Superior temporal gyrus (tissue), 1 donor: ENCODE measurements around the gene EIF3K.
"Not testable (repeated sequence)": the region's sequence is repeated elsewhere in the genome, so short reads cannot be mapped to it uniquely, and the experiment has no call there.

Source experiments
- DNase-seq: peaks from one replicate; pipeline ENCODE4 v3.0.0-alpha.2; 2016; ENCODE audit errors: extremely low spot score

Gene EIF3K, protein sequence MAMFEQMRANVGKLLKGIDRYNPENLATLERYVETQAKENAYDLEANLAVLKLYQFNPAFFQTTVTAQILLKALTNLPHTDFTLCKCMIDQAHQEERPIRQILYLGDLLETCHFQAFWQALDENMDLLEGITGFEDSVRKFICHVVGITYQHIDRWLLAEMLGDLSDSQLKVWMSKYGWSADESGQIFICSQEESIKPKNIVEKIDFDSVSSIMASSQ

DNA sequence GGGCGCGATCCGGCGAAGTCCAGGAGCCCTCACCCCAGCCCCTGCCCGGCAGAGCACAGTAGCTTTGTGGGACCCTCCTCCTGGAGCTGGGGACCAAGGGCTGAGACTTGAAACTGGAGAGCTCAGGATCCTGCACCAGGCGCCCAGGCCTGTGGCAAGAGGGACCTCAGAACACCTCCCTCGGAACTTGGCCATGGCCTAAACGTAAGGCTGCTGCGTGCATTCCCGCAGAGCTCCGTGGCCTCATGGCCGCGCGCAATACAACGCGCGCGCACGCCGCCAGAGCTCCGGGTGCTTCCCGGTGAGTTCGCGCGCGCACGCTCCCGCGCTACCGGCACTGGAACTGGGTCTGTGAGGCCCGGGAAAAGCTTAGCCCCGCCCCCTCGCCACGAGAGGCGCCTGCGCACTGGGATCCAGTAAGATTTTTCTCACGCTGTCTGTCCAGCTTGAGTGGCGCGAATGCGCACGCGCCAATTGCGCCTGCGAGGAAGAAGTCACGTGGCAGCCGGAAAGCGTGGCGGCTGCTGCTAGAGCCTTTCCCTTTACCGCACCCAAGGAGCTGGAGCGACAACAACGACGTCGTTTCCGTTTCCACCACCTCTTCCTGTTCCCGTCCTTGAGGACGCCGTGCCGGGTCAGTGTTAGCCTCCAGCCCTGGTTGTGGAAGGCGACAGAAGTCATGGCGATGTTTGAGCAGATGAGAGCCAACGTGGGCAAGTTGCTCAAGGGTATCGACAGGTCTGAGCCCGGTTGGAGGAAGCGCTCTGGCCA is at the start of gene EIF3K:
EIF3K (plus strand) TSS at position 599 of the 771 bp plus-strand sequence; CDS start at position 680, 81 bp downstream.
- DNase-seq: peak; percentile 100

DNA sequence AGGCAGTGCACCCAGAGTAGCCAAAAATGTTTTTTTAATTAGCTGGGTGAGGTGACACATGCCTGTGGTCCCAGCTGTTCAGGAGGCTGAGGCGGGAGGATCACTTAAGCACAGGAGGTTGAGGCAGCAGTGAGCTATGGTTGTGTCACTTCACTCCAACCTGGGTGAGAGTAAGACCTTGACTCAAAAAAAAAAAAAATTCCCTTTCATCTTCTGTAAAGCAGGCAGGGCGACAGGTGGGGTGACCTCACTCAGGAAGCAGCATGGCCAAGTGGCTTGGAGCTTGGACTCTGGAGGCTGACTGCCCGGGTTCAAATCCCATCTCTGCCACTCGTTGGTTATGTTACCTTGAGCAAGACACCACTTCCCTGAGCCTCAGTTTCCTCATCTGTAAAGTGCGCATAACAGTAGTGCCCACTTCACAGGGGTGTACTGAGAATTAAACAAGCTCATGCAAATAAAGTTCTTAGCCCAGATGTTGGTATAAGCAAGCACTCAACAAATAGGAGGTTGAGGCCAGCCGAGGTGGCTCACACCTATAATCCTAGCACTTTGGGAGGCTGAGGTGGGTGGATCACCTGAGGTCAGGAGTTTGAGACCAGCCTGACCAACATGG is 49.5 kb upstream of the EIF3K start:
- DNase-seq: no peak

DNA sequence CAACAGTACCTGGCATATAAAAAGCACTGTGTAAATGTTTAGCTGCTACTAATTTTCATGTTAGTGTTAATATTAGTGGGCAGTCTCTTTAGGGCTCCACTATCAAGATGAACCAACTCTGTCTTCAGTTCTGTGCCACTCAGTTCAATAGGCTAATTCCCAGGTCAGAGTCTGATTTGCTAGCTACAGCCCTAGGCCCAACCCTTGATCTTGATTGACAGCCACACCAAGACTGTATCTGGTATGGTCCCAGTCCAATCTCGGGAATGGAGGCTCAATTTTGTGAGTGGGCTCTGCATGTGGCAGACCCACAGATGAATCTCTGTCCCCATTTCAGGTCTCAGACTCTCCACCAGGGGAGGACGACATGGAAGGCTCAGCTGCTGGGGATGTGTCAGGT is 47.3 kb upstream of the EIF3K start:
- no peak for DNase-seq

DNA sequence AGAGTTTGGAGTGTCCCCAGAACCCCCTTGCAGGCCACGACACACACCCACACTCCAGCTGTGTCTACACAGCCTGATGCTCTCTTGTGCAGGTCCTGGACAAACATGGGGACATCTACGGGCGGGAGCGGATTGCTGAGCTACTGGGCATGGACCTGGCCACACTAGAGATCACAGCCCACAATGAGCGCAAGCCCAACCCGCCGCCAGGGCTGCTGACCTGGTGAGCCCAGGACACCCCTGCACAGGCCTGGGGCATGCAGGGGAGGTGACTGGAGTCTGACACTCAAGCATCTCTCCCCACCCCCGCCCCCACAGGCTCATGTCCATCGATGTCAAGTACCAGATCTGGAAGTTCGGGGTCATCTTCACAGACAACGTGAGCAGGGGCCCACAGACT is 41.2 kb upstream of the EIF3K start:
- no peak for DNase-seq

DNA sequence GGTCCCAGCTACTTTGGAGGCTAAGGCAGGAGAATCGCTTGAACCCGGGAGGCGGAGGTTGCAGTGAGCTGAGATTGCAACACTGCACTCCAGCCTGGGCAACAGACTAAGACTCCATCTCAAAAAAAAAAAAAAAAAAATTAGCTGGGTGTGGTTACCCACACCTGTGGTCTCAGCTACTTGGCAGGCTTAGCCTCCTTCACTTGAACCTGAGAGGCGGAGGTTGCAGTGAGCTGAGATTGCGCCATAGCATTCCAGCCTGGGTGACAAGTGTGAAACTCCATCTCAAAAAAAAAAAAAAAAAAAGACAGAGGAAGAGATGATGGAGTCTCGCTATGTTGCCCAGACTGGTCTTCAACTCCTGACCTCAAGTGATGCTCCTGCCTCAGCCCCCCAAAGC is 39.7 kb upstream of the EIF3K start:
- not testable (repeated sequence) for DNase-seq

DNA sequence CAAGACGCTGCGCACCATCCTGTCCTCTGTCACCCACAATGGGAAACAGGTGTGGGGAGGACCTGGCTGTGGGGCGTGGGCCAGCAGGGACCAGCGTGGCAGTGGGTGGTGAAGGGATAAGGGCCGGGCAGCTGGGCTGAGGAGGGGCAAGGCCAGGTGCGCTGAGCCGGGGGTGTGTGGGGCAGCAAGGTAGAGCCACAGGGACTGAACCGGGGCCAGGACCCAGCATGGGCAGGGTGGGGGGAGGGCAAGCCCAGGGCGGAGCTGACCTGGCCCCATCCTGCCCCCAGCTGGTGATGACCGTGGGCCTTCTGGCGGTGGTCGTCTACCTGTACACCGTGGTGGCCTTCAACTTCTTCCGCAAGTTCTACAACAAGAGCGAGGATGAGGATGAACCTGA is 38.9 kb upstream of the EIF3K start:
- no peak for DNase-seq

DNA sequence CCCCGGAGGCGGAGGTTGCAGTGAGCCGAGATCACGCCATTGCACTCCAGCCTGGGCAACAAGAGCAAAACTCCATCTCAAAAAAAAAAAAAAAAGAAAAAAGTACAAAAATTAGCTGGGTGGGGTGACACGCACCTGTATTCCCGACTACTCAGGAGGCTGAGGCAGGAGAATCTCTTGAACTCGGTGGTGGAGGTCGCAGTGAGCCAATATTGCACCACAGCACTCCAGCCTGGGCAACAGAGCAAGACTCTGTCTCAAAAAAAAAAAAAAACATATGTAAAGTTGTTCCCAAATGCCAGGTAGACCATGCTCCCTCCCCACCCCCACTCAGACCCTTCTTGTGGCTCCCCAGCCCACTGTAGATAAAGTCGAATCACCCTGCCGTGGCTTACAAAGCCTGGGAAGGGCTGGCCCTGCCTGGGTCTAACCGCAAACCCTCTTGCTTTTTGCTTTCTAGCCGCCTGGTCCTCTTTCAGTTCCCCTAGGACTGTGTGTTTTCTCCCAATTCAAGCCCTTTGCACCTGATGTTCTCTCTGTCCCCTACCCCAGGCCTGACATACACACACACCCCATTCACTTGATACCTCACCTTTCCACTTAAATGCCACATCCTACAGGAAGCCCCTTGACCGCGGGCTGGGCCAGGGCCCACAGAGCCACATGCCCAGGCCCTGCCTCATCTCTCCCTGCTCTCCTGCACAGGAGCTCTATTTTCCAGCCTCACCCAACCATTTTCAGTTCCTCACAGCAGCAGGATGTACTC is 35.6 kb upstream of the EIF3K start:
- DNase-seq: no peak

DNA sequence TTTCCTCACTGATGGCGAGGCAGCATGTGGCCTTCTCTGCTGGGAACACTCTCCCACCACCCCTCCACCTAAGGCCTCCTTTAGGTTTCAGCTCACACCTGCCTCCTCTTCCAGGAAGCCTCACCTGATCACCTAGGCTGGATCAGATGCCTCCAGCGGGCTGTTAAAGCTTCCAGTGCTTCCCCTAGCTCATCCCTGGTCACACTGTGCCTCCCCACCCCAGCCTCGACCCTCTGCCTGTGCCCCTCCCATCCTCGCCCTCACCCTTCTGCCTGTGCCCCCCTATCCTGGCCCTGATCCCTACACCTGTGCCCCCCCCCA is 35.0 kb upstream of the EIF3K start:
- DNase-seq: no peak

DNA sequence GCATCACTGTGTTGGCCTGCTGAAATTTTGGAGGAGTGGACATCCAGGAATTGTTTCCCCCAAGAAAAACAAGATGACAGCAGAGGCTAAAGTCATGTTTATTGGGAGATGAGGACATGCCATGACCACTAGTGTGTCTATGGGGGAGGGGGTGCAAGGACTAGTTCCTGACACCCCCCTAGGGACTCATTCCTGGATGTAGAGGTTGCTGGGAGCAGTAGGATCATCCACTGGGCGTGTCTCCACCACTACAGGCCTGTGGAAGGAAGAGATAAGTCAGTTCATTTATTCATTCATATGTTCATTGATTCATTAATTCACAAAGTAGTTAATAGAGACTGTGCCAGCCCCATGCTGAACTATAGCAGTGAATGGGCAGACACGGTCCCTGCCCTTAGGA is 31.4 kb upstream of the EIF3K start:
- no peak for DNase-seq

DNA sequence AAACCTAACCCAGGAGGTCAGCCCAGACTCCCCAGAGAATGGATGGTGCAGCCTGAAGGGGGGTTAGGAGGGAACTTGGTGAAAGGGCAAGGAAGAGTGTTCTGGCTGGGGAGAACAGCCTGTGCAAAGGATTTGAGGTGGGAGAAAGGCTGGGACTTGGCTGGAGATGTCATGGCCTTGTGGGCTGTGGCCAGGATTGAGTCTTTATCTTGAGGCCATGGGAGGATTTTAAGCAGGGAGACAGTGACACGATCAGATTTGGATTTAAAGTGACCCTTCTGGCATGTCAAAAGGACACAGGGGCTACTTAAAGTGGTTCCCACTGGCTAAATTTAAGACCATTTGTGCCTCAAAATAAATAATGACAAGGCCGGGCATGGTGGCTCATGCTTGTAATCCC is 30.9 kb upstream of the EIF3K start:
- DNase-seq: no peak

DNA sequence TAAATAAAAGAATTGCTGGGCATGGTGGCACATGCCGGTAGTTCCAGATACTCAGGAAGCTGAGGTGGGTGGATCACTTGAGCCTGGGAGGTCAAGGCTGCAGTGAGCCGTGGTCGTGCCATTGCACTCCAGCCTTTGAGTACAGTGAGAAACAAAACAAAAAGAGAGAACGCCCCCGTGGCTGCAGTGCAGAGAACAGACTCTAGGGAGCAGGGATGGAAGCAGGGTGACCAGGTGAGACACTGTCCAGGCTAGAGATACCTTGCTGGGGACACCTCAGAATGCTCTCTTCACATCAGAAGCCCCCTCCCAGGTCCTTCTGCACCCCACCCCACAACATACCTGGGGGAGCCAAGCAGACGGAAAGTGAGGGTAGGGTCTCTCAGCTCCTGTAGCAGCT is 26.0 kb upstream of the EIF3K start:
- DNase-seq: no peak

DNA sequence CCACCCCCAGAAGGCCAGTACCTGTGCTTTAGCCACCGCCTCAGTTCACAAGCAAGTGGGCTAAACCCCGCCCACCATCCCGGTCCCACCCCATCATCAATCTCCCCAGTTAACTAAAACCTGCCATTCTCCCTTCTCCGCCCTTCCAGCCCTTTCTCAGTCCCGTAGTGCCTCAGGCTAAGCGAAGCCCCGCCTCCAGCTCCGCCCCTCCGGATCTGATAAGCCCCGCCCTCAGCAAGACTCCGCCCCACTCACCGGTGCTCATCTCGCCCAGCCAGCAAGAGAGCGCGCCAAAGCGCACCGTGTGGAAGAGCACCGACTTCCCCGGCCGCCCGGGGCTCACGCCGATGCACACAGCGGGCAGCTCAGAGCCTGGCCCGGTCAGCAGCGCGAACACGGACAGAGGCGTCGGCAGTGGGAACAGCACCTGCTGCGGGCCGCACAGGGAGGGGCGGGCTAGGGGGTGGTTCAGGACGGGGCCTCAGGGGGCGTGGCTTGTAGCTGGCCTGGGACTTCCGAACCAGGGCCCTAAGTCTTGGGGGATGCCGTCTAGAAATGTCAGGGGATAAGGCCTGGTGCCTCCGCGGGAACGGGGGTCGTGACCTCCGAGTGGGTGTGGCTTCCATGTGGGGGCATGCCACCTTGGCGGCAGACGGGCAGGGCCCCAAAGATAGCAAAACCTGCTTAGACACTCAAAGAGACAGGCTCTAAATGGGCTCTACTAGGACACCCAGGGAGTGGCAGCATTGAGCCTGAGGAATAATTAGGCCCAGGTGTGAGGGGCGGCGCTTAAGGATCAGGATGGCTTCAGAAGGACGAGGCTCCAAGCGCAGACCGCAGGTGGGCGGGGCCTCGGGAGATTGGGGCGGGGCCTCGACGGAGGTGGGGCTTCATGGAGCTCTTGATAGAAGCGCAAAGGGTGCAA is 22.7 kb upstream of the EIF3K start:
- DNase-seq: no peak

DNA sequence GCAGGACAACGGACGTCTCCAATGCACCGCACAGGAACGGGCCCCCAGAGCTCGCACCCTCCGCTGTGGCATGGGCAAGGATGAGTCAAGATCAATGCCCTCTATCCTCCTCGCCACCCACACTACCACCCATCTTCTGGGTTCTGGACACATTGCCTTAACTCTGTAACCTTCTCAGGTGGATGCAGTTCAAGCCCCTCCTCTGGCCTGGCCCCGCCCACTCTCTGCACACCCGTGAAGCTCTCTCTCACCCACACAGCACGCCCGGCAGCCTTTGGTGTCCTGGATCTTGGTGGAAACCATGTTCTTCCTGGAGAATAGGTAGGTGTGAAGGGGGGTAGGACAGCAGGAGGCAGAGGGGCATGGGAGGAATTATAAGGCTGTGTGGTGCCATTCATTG is 21.9 kb upstream of the EIF3K start:
- DNase-seq: no peak

DNA sequence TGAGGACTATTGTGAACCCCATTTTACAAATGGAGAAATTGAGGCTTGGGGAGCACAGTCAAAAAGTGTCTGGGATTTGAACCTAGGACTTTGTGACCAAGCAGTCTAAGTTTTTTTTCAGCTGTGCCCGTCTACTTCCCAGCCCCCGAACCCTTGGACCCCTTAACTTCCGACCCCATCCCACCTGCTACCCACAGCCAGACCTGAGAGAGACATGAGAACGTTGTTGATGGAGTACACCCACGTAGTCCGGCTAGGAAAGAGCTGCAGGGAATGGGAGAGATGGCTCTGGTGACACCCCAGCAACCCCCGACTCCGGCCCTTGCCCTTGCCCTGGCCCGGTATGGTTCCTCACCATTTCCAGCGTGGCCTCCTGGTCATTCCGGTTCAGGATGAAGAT is 19.3 kb upstream of the EIF3K start:
- no peak for DNase-seq

DNA sequence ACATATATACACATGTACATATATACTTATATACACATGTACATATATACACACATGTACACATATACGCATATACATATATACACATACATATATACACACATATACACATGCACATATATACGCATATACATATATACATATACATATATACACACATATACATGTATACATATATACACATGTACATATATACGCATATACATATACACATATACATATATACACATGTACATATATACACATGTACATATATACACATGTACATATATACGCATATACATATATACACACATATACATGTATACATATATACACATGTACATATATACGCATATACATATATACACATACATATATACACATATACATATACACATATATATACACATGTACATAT is 16.1 kb upstream of the EIF3K start:
- DNase-seq: not testable (repeated sequence)

DNA sequence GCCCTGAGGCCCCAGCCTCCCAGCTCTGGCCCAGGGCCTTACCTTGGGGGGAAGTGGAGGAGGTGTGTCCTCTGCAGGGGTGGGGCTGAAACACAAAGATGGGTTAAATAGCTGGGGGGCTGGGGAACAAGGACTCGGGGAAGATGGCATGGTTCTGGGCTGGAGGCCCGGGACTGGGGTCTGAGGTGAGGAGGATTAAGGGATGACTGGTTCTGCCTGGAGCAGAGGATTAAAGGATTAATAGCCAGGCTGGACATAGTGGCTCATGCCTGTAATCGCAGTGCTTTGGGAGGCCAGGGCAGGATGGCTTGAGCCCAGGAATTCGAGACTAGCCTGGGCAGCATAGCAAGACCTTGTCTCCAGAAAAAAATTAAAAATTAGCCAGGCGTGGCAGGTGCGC is 12.9 kb upstream of the EIF3K start:
- DNase-seq: no peak

DNA sequence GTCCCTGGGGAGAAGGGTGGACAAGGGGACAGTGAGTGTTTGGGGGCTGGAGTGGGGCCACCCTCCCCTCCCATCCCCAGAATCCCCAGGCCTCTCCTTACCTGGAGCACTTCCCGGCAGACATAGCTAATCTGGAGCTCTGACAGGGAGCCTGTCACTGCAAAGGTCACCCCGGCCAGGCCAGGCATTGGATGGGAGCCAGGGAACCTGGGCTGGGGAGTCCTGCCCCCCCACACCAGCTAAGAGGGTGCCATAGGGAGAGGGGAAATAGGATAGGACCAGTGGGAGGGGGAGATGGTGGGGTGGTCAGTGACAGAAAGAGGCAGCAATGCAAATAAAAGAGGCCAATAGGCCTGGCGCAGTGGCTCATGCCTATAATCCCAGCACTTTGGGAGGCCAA is 4.7 kb upstream of the EIF3K start:
- no peak for DNase-seq

DNA sequence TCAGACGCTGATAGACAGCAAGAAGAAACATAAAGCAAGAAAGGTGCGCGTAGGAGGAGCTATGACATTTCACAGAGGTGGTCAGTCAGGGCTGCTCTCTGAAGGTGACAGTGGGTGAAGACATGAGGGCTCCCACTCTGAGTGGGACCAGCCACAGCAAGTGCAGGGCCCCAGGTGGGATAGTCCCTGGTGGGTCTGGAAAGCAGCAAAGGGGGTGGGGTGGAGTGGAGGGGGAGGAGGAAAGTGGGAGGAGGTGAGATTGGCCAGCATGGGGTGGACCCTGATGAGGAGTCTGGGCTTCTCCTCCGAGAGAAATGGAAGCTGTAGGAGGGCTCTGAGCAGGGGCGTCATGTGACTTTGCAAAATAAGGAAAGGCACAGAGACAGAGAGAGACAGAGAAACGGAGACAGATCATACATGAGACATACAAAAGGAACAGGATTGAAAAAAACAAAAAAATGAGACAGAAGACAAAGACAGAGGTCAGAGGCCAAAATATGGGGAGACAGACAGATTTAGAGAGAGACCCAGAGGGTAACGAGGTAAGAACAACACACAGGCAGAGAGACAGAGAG is 3.9 kb upstream of the EIF3K start:
- DNase-seq: no peak

DNA sequence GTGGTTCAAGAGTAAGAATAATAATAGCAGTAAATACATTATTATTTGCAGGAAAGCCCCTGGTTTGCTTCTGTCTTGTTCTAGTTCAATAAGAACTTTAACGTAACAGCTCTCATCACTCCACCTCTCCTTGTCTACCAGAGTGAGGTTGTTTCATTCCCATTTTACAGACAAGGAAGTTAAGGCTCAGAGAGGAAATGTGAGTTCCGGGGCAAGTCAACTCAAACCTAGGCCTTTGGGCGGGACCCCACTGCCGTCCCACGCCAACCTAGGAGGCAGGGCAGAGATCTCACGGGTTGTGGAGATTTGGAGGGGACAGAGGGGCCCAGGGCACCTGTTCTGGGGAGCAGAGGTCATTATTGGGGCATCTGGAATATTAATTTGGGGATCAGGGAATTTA is 2.7 kb upstream of the EIF3K start:
- no peak for DNase-seq

DNA sequence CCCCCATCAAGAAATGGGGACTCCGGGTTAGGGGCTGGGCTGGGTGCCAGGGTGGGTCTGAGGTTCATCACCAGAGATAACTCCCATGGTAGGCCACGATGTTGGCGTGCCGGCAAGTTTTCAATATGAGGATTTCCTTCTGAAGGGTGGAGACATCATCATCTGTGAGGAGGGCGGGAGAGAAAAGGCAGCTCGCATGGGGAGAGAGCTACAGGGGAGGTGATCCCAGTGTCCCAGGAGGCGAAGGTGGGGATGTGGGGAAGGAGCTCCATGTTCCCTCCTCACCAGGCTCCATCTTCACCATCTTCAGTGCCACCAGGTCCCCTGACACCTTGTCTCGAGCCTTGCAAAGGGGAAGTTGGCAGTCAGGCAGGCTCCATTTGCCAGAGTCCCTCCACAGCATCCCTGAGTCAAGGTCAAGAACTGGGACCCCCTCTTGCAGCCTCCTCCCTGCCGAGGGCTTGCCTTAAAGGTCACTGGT is 1.7 kb upstream of the EIF3K start:
- DNase-seq: no peak
